Neuronal stem cell (in vitro differentiated cells): ENCODE data around the gene SPR.
A peak's percentile ranks its signal among the peaks of the same experiment; 100 is the strongest.

Experiments used
- DNase-seq: peaks from one replicate; pipeline ENCODE4 v3.0.0-alpha.2; 2013; ENCODE audit warnings: low spot score
- H2AFZ ChIP-seq: one replicate; pipeline ENCODE4 v1.6.1; 2013; ENCODE audit warnings: mild to moderate bottlenecking, low read length, inconsistent platforms
- H2AK5ac ChIP-seq: 2 replicates; pipeline ENCODE4 v1.6.1; 2013; ENCODE audit warnings: low read depth, mild to moderate bottlenecking, inconsistent platforms, low read length, moderate library complexity, mixed read lengths
- H2BK120ac ChIP-seq: 2 replicates; pipeline ENCODE4 v1.6.1; 2013; ENCODE audit warnings: low read depth, mild to moderate bottlenecking, inconsistent platforms, low read length, moderate library complexity, mixed read lengths
- H2BK12ac ChIP-seq: one replicate; pipeline ENCODE4 v1.6.1; 2013; ENCODE audit warnings: low read length, inconsistent platforms
- H2BK15ac ChIP-seq: 2 replicates; pipeline ENCODE4 v1.6.1; 2013; ENCODE audit warnings: mild to moderate bottlenecking, low read length, inconsistent platforms, mixed read lengths
- H2BK5ac ChIP-seq: one replicate; pipeline ENCODE4 v1.6.1; 2013; ENCODE audit warnings: inconsistent platforms, mild to moderate bottlenecking, low read length, moderate library complexity
- H3K14ac ChIP-seq: one replicate; pipeline ENCODE4 v1.6.1; 2013; ENCODE audit warnings: low read length, inconsistent platforms
- H3K18ac ChIP-seq: 2 replicates; pipeline ENCODE4 v1.6.1; 2013; ENCODE audit warnings: low read length, inconsistent platforms
- H3K23ac ChIP-seq: 2 replicates; pipeline ENCODE4 v1.6.1; 2013; ENCODE audit warnings: low read depth, mild to moderate bottlenecking, mixed read lengths, low read length, inconsistent platforms; ENCODE audit not compliant: poor library complexity
- H3K27ac ChIP-seq: replicated peaks from 3 replicates; pipeline ENCODE4 v1.5.1; 2013; ENCODE audit warnings: low read length, inconsistent platforms
- H3K27me3 ChIP-seq, 3 experiments: 2 replicates each; pipeline ENCODE4 v1.6.1; 2013; ENCODE audit warnings: low read length in 3 of 3, mild to moderate bottlenecking in 2 of 3, inconsistent platforms in 1 of 3, low read depth in 1 of 3, mixed read lengths in 1 of 3, moderate library complexity in 1 of 3; ENCODE audit not compliant: control insufficient read depth in 3 of 3, insufficient read depth in 3 of 3
- H3K36me3 ChIP-seq, 2 donors: replicated peaks in 1 of 2; 2 replicates each; pipeline ENCODE4 v1.6.1; 2013; ENCODE audit warnings: low read length in 2 of 2; ENCODE audit not compliant: control insufficient read depth in 2 of 2, insufficient read depth in 2 of 2
- H3K4ac ChIP-seq: 2 replicates; pipeline ENCODE4 v1.6.1; 2013; ENCODE audit warnings: inconsistent platforms, mild to moderate bottlenecking, low read length, moderate library complexity
- H3K4me1 ChIP-seq, 2 donors: 1 replicate in 1 of 2; 2 replicates in 1 of 2; pipeline ENCODE4 v1.6.1; 2013; ENCODE audit warnings: low read length in 2 of 2, low read depth in 1 of 2; ENCODE audit not compliant: control insufficient read depth in 2 of 2, insufficient read depth in 1 of 2
- H3K4me2 ChIP-seq: one replicate; pipeline ENCODE4 v1.6.1; 2013; ENCODE audit warnings: mild to moderate bottlenecking, low read length, inconsistent platforms; ENCODE audit not compliant: insufficient read depth, poor library complexity, severe bottlenecking
- H3K4me3 ChIP-seq, 2 donors: 2 replicates each; pipeline ENCODE4 v1.5.1; 2013; ENCODE audit warnings: low read length in 2 of 2, mild to moderate bottlenecking in 2 of 2, inconsistent platforms in 1 of 2, moderate library complexity in 1 of 2
- H3K79me1 ChIP-seq: one replicate; pipeline ENCODE4 v1.6.1; 2013; ENCODE audit warnings: low read depth, mild to moderate bottlenecking, inconsistent platforms, low read length, moderate library complexity
- H3K9ac ChIP-seq: one replicate; pipeline ENCODE4 v1.6.1; 2013; ENCODE audit warnings: mild to moderate bottlenecking, low read depth, low read length, inconsistent platforms; ENCODE audit not compliant: poor library complexity
- H3K9me3 ChIP-seq, 2 donors: replicated peaks in 1 of 2; 2 replicates each; pipeline versions ENCODE3 to v1.6.1; 2013; ENCODE audit warnings: low read length in 2 of 2, mild to moderate bottlenecking in 2 of 2, inconsistent platforms in 1 of 2, low read depth in 1 of 2, mixed read lengths in 1 of 2, moderate library complexity in 1 of 2; ENCODE audit not compliant: control insufficient read depth in 2 of 2, insufficient read depth in 1 of 2
- H4K8ac ChIP-seq: one replicate; pipeline ENCODE4 v1.6.1; 2013; ENCODE audit warnings: low read depth, mild to moderate bottlenecking, inconsistent platforms, low read length, moderate library complexity
- H4K91ac ChIP-seq: one replicate; pipeline ENCODE4 v1.6.1; 2013; ENCODE audit warnings: low read length, low read depth, mild to moderate bottlenecking, inconsistent platforms; ENCODE audit not compliant: poor library complexity
- WGBS, 2 donors: extraction: QIAGEN DNeasy Blood & Tissue Kit; methylation state at CpG; one replicate each; pipeline ENCODE4 v1.1.7; 2013; ENCODE audit warnings: missing lambda C conversion rate in 2 of 2, mixed read lengths in 1 of 2; ENCODE audit not compliant: insufficient read length in 2 of 2, insufficient replicate concordance in 1 of 2; ENCODE audit errors: extremely low coverage in 2 of 2; 5-methylcytosine and 5-hydroxymethylcytosine counted together

SPR gene

GRCh38 chr2:72864500-72864899, 22.7 kb upstream of the SPR start:
- Histone ChIP-seq H3K4ac (no peak overlapping the region), H3K4me3 (no peak overlapping the region), H2AFZ (no peak overlapping the region), H3K9me3 (no peaks in the 10 kb centered on the region), H2BK5ac (no peak overlapping the region), H3K36me3 (no peaks in the 10 kb centered on the region), H2AK5ac (no peak overlapping the region), H3K27me3 (peaks cover 0 to 27% (median 5%) of the 10 kb centered on the region in 3 experiments), H3K4me1 (peaks cover 0 to 2% of the 10 kb centered on the region in 2 donors), H4K8ac (no peak overlapping the region), H2BK15ac (no peak overlapping the region), H4K91ac (no peak overlapping the region), H3K18ac (no peak overlapping the region), H3K79me1 (no peaks in the 10 kb centered on the region), H3K27ac (no peak overlapping the region), H3K14ac (no peak overlapping the region), H2BK12ac (no peak overlapping the region), H3K9ac (no peak overlapping the region), H2BK120ac (no peak overlapping the region), H3K23ac (no peak overlapping the region), H3K4me2 (no peak overlapping the region)
- WGBS, 2 donors: no CpG with 5 or more reads among the region's 2 CpGs
- DNase-seq: no peak

GRCh38 chr2:72871060-72871459, 16.1 kb upstream of the SPR start:
- Histone ChIP-seq H4K8ac (no peak overlapping the region), H3K23ac (no peak overlapping the region), H2BK12ac (no peak overlapping the region), H2BK15ac (no peak overlapping the region), H3K4me1 (no peaks in the 10 kb centered on the region), H2AK5ac (no peak overlapping the region), H3K27me3 (peaks cover 0 to 13% (median 0%) of the 10 kb centered on the region in 3 experiments), H3K9ac (no peak overlapping the region), H2BK5ac (no peak overlapping the region), H3K14ac (no peak overlapping the region), H3K9me3 (no peaks in the 10 kb centered on the region), H4K91ac (no peak overlapping the region), H3K27ac (no peak overlapping the region), H2AFZ (no peak overlapping the region), H3K79me1 (no peaks in the 10 kb centered on the region), H3K4me2 (no peak overlapping the region), H2BK120ac (no peak overlapping the region), H3K4me3 (no peak overlapping the region), H3K36me3 (no peaks in the 10 kb centered on the region), H3K18ac (no peak overlapping the region), H3K4ac (no peak overlapping the region)
- no peak for DNase-seq
- WGBS, 2 donors: no CpG with 5 or more reads among the region's 1 CpG

- no peaks in the 10 kb centered on the region for H3K79me1 ChIP-seq
Observed at GRCh38 chr2:72871880-72872279, 15.3 kb upstream of the SPR start.

GRCh38 chr2:72883356-72883962, 3.7 kb upstream of the SPR start:
- Histone ChIP-seq H3K23ac (no peak overlapping the region), H4K91ac (no peak overlapping the region), H2BK15ac (no peak overlapping the region), H3K4me2 (no peak overlapping the region), H3K9me3 (no peaks in the 10 kb centered on the region), H3K4me1 (peaks cover 3 to 4% of the 10 kb centered on the region in 2 donors), H3K27me3 (peaks cover 0 to 32% (median 16%) of the 10 kb centered on the region in 3 experiments), H3K36me3 (no peaks in the 10 kb centered on the region), H3K9ac (no peak overlapping the region), H3K27ac (no peak overlapping the region), H3K4ac (no peak overlapping the region), H2BK12ac (no peak overlapping the region), H2AFZ (no peak overlapping the region), H2BK120ac (no peak overlapping the region), H3K18ac (no peak overlapping the region), H2BK5ac (no peak overlapping the region), H3K79me1 (no peaks in the 10 kb centered on the region), H4K8ac (no peak overlapping the region), H3K14ac (no peak overlapping the region), H3K4me3 (no peak overlapping the region), H2AK5ac (no peak overlapping the region)
- peak; percentile 61 for DNase-seq
- no CpG with 5 or more reads among the region's 4 CpGs for WGBS, 2 donors

More at GRCh38 chr2:72871880-72872279, 15.3 kb upstream of the SPR start:
- H2BK12ac ChIP-seq: no peak overlapping the region
- H2BK120ac ChIP-seq: no peak overlapping the region
- H4K91ac ChIP-seq: no peak overlapping the region
- H2BK15ac ChIP-seq: no peak overlapping the region
- H2AK5ac ChIP-seq: no peak overlapping the region
- no peaks in the 10 kb centered on the region for H3K9me3 ChIP-seq
- H3K4me3 ChIP-seq: no peak overlapping the region
- no peak overlapping the region for H3K14ac ChIP-seq
- no peak overlapping the region for H3K4me2 ChIP-seq
- peaks cover 0 to 12% (median 0%) of the 10 kb centered on the region in 3 experiments for H3K27me3 ChIP-seq
- H3K4me1 ChIP-seq: no peaks in the 10 kb centered on the region
- H2AFZ ChIP-seq: no peak overlapping the region
- no peak overlapping the region for H3K18ac ChIP-seq
- no peak overlapping the region for H3K23ac ChIP-seq
- no peak overlapping the region for H3K9ac ChIP-seq
- H2BK5ac ChIP-seq: no peak overlapping the region
- no peak overlapping the region for H3K4ac ChIP-seq
- H3K27ac ChIP-seq: no peak overlapping the region
- H3K36me3 ChIP-seq: no peaks in the 10 kb centered on the region
- DNase-seq: no peak
- H4K8ac ChIP-seq: no peak overlapping the region
